A673 (cell line): Measurements from ENCODE around the gene DFFB. TPM values are rescaled to one million over a fixed set of nuclear protein-coding genes. Genes with fewer than 3 reads are reported as not detected.

Source experiments
- BruUV-seq: library from RNA; stranded (reverse); fragments of 400-500 nt; replicated peaks from 2 replicates; lab custom pipeline; 2021; lab: Mats Ljungman, UMichigan
- CTCF ChIA-PET: fragments of 300-600 bp; sonication (Branson Sonifier 250); formaldehyde crosslinking; loops from one replicate; lab custom pipeline; 2022; ENCODE audit warnings: antibody characterized with exemption; lab: Charles Lee
- POLR2A ChIA-PET: fragments of 300-600 bp; sonication (Branson Sonifier 250); formaldehyde crosslinking; loops from one replicate; lab custom pipeline; 2022; ENCODE audit warnings: antibody characterized with exemption; ENCODE audit not compliant: low non-redundant PET; lab: Charles Lee
- DNase-seq: peaks from one replicate; pipeline ENCODE4 v3.0.0-alpha.2; 2015; ENCODE audit warnings: low spot score
- H3K27ac ChIP-seq: fragments of 200-600 bp; sonication (generic); 2 replicates; pipeline ENCODE4 v1.5.1; 2016; ENCODE audit warnings: mixed run types, low read depth, mild to moderate bottlenecking, mixed read lengths, antibody characterized with exemption, low read length; ENCODE audit not compliant: poor library complexity, severe bottlenecking
- H3K27me3 ChIP-seq: fragments of 200-600 bp; sonication (generic); replicated peaks from 2 replicates; pipeline ENCODE4 v1.6.1; 2017; ENCODE audit warnings: mixed run types, low read depth, mild to moderate bottlenecking, mixed read lengths, antibody characterized with exemption, low read length; ENCODE audit not compliant: insufficient read depth, poor library complexity
- H3K36me3 ChIP-seq: fragments of 200-600 bp; sonication (generic); 2 replicates; pipeline ENCODE4 v1.6.1; 2016; ENCODE audit warnings: mixed run types, mild to moderate bottlenecking, mixed read lengths, antibody characterized with exemption, low read length; ENCODE audit not compliant: insufficient read depth, poor library complexity, severe bottlenecking
- H3K4me1 ChIP-seq: fragments of 200-600 bp; sonication (generic); 2 replicates; pipeline ENCODE4 v1.6.1; 2017; ENCODE audit warnings: mixed run types, mild to moderate bottlenecking, mixed read lengths, antibody characterized with exemption, low read length; ENCODE audit not compliant: insufficient read depth, poor library complexity, severe bottlenecking
- H3K4me3 ChIP-seq: fragments of 200-600 bp; sonication (generic); 2 replicates; pipeline ENCODE4 v1.5.1; 2016; ENCODE audit warnings: low read depth, mixed run types, mild to moderate bottlenecking, mixed read lengths, low read length; ENCODE audit not compliant: poor library complexity, severe bottlenecking
- H3K9me3 ChIP-seq: fragments of 200-600 bp; sonication (generic); 2 replicates; pipeline ENCODE4 v1.6.1; 2016; ENCODE audit warnings: mixed run types, low read depth, mild to moderate bottlenecking, mixed read lengths, antibody characterized with exemption, low read length; ENCODE audit not compliant: poor library complexity, severe bottlenecking
- EZH2 ChIP-seq: fragments of 200-600 bp; sonication (generic); IDR thresholded peaks from 2 replicates; pipeline ENCODE4 v1.6.1; 2017; ENCODE audit warnings: borderline replicate concordance, low read depth, mild to moderate bottlenecking, mixed read lengths, antibody characterized with exemption, low read length; ENCODE audit not compliant: poor library complexity, severe bottlenecking
- intact Hi-C: fragments of 100-400 bp; cut with micrococcal nuclease; formaldehyde crosslinking; loops from one replicate; pipeline ENCODE4 v1.10.0; 2022; ENCODE audit not compliant: unreplicated experiment
- total RNA-seq: library from RNA; stranded (reverse); gene quantifications from 2 replicates; pipeline ENCODE4 v1.2.3, GENCODE V29; 2021
- TF ChIP-seq, protein P1 (sequence below): fragments of 300-800, 200-600 bp; sonication (generic); conservative IDR thresholded peaks from 2 replicates; pipeline ENCODE4 v1.5.1; 2017; ENCODE audit warnings: low read depth, mild to moderate bottlenecking, antibody characterized with exemption, low read length, moderate library complexity, mixed read lengths

Gene DFFB
- total RNA-seq, 1 experiment from 2014 or later, result 8.9 TPM

DNA sequence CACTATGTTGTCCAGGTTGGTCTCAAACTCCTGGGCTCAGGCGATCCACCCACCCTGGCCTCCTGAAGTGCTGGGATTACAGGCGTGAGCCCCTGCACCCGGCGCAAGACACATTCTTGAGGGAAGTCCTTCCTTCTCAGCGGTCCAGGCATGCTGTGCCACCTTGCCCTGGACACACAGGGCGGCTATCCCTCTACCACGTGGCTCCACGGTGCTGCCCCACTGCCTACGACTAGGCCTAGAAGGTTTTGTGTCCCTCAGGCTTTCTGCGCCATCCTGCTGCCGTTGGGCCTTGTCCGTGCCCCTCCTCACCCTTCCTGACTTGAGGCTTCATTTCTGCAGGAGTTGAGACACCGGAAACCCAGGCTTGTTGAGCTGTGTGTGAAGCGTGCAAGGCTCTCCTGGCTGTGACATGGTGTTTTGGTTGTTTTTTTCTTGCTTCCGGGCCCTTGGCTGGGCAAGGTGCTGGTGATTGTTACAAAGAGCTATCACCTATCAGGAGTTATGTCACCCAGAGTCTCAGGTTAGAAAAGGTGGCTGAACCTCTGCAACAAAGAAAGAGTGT, 28.9 kb downstream of the DFFB start:
- Histone ChIP-seq H3K4me1 (no peaks in the 10 kb centered on the region), H3K4me3 (no peak overlapping the region), H3K27ac (no peak overlapping the region), H3K9me3 (no peaks in the 10 kb centered on the region), H3K36me3 (peaks cover 25% of the 10 kb centered on the region), H3K27me3 (no peaks in the 10 kb centered on the region)
- DNase-seq, result no peak
- BruUV-seq, result no TSS peak
- CTCF ChIA-PET, result no interaction called here
- intact Hi-C loops, result no loop called here
- TF ChIP-seq, protein P1, sequence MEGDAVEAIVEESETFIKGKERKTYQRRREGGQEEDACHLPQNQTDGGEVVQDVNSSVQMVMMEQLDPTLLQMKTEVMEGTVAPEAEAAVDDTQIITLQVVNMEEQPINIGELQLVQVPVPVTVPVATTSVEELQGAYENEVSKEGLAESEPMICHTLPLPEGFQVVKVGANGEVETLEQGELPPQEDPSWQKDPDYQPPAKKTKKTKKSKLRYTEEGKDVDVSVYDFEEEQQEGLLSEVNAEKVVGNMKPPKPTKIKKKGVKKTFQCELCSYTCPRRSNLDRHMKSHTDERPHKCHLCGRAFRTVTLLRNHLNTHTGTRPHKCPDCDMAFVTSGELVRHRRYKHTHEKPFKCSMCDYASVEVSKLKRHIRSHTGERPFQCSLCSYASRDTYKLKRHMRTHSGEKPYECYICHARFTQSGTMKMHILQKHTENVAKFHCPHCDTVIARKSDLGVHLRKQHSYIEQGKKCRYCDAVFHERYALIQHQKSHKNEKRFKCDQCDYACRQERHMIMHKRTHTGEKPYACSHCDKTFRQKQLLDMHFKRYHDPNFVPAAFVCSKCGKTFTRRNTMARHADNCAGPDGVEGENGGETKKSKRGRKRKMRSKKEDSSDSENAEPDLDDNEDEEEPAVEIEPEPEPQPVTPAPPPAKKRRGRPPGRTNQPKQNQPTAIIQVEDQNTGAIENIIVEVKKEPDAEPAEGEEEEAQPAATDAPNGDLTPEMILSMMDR, result no peak
- TF ChIP-seq EZH2, result no peak
- POLR2A ChIA-PET, result no interaction called here

DNA sequence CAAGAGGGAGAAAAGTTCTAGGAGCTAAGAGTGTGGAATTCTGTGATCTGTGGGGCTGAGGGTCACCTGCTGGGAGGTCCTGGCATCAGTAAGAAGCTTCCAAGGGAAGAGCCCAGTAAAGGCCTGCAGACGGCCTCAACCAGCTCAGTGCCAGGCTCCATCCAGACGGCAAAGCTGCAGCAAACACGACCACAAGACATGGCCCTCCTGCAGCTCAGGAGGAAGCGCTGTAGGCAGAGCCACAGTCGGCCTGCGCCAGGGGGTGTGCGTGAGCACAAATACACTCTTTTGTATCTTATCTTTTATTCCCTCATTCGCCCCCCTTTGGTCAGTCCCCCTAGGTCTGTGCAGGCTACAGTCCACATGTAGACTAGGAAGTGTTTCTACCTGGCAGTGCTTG, 29.4 kb downstream of the DFFB start:
- no peaks in the 10 kb centered on the region for H3K4me1 ChIP-seq
- no peak overlapping the region for H3K4me3 ChIP-seq
- no peak overlapping the region for H3K27ac ChIP-seq
- no TSS peak for BruUV-seq
- H3K27me3 ChIP-seq, result no peaks in the 10 kb centered on the region
- no peaks in the 10 kb centered on the region for H3K9me3 ChIP-seq
- ChIA-PET CTCF (no interaction called here), POLR2A (no interaction called here)
- H3K36me3 ChIP-seq, result peaks cover 29% of the 10 kb centered on the region
- DNase-seq, result no peak
- no peak for TF ChIP-seq EZH2
- TF ChIP-seq, protein P1, result no peak
- intact Hi-C loops, result no loop called here

DNA sequence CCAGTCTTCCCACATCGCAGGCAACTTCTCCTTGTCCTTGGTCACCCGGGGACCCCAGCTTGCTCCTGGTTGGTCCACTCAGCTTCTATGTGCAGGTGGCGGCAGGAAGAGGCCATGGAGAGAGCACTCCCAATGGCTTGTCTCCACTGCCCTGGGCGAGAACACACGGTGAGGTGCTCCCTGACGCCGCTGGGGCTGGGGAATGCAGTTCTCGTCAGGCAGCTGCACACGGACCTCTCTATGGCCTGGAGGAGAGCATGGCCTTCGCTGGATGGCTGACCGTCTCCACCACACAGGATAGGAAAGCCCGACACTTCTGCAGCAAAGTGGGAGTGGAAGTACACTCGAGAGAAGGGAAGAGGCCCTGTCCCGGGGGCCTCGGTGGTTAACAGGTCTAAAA, 31.0 kb downstream of the DFFB start:
- Histone ChIP-seq H3K4me3 (no peak overlapping the region), H3K36me3 (peaks cover 33% of the 10 kb centered on the region), H3K27me3 (no peaks in the 10 kb centered on the region), H3K4me1 (no peaks in the 10 kb centered on the region), H3K27ac (no peak overlapping the region), H3K9me3 (no peaks in the 10 kb centered on the region)
- BruUV-seq, result no TSS peak
- CTCF ChIA-PET, result no interaction called here
- intact Hi-C loops, result no loop called here
- POLR2A ChIA-PET, result no interaction called here
- TF ChIP-seq, protein P1, result no peak
- no peak for TF ChIP-seq EZH2
- no peak for DNase-seq
